Rectal smooth muscle tissue (tissue), 1 donor: ENCODE data around the gene COX7A2L.
"Not testable (repeated sequence)": the region's sequence is repeated elsewhere in the genome, so short reads cannot be mapped to it uniquely, and the experiment has no call there.

Experiments
- H3K27ac ChIP-seq: one replicate; pipeline ENCODE4 v1.7.0; 2013; ENCODE audit warnings: low read depth, low read length, inconsistent platforms
- H3K27me3 ChIP-seq: one replicate; pipeline ENCODE4 v1.7.0; 2013; ENCODE audit warnings: low read length; ENCODE audit not compliant: control insufficient read depth, insufficient read depth
- H3K36me3 ChIP-seq: one replicate; pipeline ENCODE4 v1.7.0; 2013; ENCODE audit warnings: low read length; ENCODE audit not compliant: control insufficient read depth, insufficient read depth
- H3K4me1 ChIP-seq: one replicate; pipeline ENCODE4 v1.7.0; 2013; ENCODE audit warnings: low read length; ENCODE audit not compliant: control insufficient read depth, insufficient read depth
- H3K4me3 ChIP-seq: one replicate; pipeline ENCODE4 v1.7.0; 2013; ENCODE audit warnings: low read length
- H3K9ac ChIP-seq: one replicate; pipeline ENCODE4 v1.7.0; 2013; ENCODE audit warnings: low read length

Gene COX7A2L

DNA sequence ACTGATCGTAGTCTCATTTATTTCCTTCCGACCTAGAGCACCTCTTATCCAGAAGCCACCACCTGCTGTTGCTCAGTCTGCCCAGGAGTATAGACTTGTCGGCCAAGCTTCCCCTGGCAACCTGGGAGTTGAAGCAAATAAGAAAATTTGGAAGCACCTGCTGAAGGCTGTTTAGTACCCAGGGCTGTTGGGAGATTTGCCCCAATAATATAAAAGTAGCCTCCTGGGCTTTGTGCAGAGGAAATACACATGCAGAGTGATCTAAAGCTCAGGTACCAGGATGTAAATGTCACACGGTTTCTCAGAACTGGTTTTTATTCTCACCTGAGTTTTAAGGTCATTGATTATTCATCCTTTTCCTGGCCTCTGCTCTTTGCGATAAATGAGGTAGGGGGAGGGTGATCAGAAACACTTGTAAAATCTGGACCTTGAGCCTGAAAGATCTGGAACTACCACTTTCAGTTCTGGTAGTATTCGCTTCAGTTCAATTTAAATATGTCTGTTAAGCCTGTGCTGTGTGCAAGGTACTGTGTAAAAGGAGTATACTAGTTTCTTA is 789 bp upstream of the COX7A2L start:
- H3K9ac ChIP-seq = no peak overlapping the region
- no peaks in the 10 kb centered on the region for H3K36me3 ChIP-seq
- no peaks in the 10 kb centered on the region for H3K27me3 ChIP-seq
- peak overlapping the region; percentile 25 for H3K27ac ChIP-seq
- peak overlapping the region; percentile 56 for H3K4me3 ChIP-seq
- peaks cover 14% of the 10 kb centered on the region for H3K4me1 ChIP-seq

DNA sequence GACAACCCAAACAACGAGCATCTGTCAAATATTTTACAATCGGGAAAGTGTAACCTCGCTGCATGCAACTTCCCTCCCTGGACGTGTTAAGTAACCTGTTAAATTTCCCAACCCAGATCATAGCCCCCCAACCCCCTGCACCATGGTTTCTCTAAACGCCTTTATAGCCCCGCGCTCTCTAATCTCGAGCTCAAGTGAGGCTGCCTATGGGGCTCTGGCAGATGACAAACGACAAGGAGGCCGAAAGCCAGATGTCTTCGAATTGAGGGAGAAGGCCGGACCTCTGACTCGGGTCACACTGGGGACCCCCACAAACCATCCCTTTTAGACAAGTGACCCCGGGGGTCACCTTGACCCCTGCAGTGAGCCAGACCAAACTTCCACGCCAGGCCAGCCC is 526 bp downstream of the COX7A2L start:
- peak overlapping the region; percentile 93 for H3K27ac ChIP-seq
- H3K36me3 ChIP-seq = no peaks in the 10 kb centered on the region
- no peaks in the 10 kb centered on the region for H3K27me3 ChIP-seq
- peak overlapping the region; percentile 89 for H3K4me3 ChIP-seq
- H3K9ac ChIP-seq = peak overlapping the region; percentile 68
- H3K4me1 ChIP-seq = peaks cover 14% of the 10 kb centered on the region

DNA sequence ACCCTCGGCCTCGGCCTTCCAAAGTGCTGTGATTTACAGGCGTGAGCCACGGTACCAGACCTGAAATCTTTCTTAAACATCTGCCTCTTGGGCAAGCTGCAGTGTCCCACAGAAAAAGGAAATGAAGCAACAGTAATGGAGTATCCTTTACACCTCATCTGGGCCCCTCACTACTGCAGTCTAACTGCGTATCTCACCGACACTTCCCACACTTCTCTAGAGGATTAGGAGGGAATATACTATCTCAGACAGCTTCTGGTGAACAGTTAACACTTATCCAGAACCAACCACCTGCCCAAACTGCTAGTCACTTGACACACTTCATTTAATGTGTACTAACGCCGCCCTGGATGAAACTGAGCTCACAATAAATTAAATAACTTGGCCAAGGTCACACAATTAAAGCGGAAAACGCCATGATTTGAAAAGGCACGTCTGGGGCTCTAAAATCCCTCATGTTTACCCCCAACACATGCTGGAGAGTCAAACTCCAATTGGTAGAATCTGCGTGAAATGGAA is 993 bp downstream of the COX7A2L start:
- no peaks in the 10 kb centered on the region for H3K36me3 ChIP-seq
- no peaks in the 10 kb centered on the region for H3K27me3 ChIP-seq
- H3K9ac ChIP-seq = no peak overlapping the region
- peak overlapping the region; percentile 89 for H3K4me3 ChIP-seq
- peaks cover 14% of the 10 kb centered on the region for H3K4me1 ChIP-seq
- no peak overlapping the region for H3K27ac ChIP-seq

DNA sequence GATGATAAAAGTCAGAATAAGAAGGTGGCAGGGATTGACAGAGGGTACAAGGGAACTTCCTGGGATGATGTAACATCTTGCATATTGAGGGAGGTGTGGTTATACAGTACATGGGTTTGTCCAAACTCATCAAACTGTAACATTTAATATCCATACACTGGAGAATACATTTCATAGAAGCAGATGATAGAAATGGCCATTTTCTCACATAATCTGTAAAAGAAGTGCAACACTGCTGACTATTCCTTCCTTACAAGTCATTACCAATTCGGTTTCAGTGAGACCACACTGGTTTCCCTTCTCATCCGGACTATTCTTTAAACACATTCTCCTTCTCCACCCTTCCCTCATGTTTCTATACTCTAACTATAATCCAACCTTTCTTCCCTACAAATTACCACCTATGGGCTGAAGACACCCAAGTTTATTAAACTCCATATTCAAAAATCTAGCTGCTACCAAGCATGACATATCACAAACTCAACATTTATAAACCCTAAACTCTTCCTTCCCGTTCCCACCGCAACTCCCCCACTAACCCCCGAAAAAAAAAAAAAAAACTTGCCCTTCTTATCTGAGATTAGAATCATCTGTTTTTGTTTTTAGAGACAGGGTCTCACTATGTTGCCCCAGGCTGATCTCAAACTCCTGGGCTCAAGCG is 1.6 kb downstream of the COX7A2L start:
- no peak overlapping the region for H3K9ac ChIP-seq
- peaks cover 14% of the 10 kb centered on the region for H3K4me1 ChIP-seq
- no peaks in the 10 kb centered on the region for H3K27me3 ChIP-seq
- no peaks in the 10 kb centered on the region for H3K36me3 ChIP-seq
- peak overlapping the region; percentile 89 for H3K4me3 ChIP-seq
- H3K27ac ChIP-seq = no peak overlapping the region

DNA sequence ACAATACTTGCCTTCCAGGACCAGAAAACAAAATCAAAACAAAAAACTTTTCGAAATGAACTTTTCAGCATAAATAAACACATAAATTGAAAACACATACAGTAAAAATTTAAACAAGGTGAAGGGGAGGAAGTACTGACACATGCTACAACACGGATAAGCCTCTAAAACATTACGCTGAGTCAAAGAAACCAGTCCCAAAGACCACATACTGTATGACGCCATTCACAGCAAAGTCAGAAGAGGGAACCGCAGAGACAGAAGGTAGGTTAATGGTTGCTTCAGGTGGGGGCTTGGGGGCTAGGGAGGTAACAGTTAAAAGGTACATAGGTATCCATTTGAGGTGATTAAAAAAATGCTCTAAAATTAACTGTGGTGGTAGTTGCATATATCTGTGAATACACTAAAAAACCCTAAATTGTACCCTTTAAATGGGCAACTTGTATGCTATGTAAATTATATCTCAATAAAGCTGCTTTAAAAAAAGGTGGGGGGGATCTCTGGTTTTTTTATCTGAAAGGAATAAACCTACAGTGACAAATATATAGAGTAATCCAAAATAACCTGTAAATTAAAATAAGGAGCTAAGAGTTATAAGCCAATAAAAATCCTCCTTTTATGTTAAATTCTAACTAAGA is 7.1 kb downstream of the COX7A2L start:
- peaks cover under 1% of the 10 kb centered on the region for H3K4me1 ChIP-seq
- H3K36me3 ChIP-seq = peaks cover 10% of the 10 kb centered on the region
- no peak overlapping the region for H3K9ac ChIP-seq
- H3K27me3 ChIP-seq = no peaks in the 10 kb centered on the region
- H3K4me3 ChIP-seq = no peak overlapping the region
- no peak overlapping the region for H3K27ac ChIP-seq

DNA sequence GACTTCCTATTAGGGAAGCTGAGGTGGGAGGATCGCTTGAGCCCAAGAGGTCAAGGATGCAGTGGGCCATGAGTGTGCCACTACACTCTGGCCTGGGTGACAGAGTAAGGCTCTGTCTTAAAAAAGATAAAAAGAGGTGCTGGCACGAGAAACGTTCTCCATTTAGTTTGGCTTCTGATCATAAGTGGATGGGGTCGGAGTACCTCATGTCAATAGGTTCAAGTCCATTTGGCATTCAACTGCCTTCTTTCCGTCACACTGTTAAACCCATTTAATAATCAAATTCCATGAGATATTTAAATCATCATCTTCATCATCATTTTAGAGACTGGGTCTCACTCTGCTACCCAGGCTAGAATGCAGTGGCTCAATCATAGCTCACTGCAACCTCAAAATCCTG is 9.2 kb downstream of the COX7A2L start:
- Histone ChIP-seq H3K36me3 (peaks cover 10% of the 10 kb centered on the region), H3K27me3 (no peaks in the 10 kb centered on the region), H3K4me3 (no peak overlapping the region), H3K27ac (no peak overlapping the region), H3K4me1 (no peaks in the 10 kb centered on the region), H3K9ac (no peak overlapping the region)

DNA sequence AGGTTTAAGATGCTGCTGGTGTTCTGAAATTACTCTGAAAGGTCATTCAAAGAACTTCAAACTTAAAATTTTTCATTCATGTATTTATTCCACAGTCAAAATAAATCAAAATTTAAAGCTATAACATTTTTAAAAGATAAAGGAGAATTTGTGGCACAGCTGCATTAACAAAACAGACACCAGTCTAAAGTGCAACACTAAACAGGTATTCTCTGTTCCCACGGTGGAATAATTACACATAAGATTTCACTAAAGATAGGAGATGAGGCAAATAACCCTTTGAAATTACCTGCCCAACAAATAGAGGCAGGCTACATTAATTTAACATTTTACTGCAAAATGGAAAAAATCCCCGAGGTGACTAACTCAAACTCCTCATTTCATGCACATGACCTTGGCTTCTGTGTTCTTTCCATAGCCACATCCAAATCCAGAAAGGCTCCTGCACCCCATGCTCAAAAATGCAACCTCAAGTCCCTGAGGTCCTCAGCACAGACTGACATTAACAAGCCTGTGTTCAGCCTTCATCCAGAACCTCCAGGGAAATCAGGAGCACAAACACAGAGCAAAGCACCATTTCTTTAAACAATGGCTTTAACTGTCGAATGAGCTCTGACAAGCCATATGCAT is 10.5 kb downstream of the COX7A2L start:
- Histone ChIP-seq H3K9ac (no peak overlapping the region), H3K27ac (no peak overlapping the region), H3K4me3 (no peak overlapping the region), H3K36me3 (peaks cover 10% of the 10 kb centered on the region), H3K27me3 (no peaks in the 10 kb centered on the region), H3K4me1 (no peaks in the 10 kb centered on the region)

DNA sequence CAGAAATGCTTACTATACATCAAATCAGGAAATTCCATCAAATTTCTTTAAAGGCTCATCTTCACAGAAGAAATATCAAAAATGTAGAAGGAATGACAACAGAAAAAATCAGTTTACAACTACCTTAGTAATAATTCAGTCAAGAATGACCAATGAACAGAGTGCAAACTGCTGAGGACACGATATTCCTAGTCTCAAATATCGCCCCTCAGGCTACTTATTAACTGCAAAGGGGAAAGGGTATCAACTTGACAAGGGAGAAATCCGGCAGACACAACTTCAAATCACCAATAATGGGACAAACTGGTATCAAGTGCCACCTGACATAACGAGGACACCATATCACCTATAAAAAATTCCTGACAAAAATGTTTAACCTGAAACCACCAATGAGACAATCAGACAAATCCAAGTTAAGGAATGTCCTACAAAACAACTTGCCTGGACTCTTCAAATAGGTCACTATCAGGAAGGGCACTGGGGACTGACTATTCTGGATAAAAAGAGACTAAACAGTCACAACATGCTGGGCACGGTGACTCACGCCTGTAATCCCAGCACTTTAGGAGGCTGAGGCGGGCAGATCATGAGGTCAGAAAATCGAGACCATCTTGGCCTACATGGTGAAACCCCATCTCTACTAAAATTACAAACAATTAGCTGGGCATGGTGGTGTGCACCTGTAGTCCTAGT is 12.8 kb downstream of the COX7A2L start:
- peaks cover 10% of the 10 kb centered on the region for H3K36me3 ChIP-seq

DNA sequence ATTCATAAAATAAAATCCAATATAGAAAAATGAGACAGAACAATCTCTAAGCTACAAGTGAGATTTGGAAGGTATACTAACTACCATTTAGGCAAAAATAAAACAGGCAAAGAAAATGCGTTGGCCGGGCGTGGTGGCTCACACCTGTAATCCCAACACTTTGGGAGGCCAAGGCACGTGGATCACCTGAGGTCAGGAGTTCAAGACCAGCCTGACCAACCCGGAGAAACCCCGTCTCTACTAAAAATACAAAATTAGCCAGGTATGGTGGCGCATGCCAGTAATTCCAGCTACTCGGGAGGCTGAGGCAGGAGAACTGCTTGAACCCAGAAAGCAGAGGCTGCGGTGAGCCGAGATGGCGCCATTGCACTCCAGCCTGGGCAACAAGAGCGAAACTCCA is 13.5 kb downstream of the COX7A2L start:
- not testable (repeated sequence) for H3K9ac ChIP-seq, H3K27ac ChIP-seq, H3K27me3 ChIP-seq, H3K36me3 ChIP-seq, H3K4me3 ChIP-seq, H3K4me1 ChIP-seq

More for the DNA sequence above, 12.8 kb downstream of the COX7A2L start:
- Histone ChIP-seq H3K27me3 (no peaks in the 10 kb centered on the region), H3K27ac (no peak overlapping the region), H3K4me1 (no peaks in the 10 kb centered on the region), H3K9ac (no peak overlapping the region), H3K4me3 (no peak overlapping the region)

DNA sequence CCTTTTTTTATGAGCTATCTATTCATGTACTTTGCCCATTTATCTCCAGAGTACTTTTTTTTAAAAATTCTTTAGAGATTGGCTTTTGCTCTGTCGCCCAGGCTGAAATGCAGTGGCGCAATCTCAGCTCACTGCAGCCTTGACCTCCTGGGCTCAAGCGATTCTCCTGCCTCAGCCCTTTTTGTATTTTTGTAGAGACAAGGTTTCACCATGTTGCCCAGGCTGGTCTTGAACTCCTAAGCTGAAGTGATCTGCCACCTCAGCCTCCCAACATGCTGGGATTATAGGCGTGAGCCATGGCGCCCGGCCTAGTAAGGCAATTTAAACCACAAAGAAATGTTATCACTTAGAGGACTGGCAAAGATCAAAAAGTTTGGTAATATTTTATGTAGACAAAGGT is 14.2 kb downstream of the COX7A2L start:
- not testable (repeated sequence) for H3K4me3 ChIP-seq, H3K27me3 ChIP-seq, H3K27ac ChIP-seq, H3K36me3 ChIP-seq, H3K4me1 ChIP-seq, H3K9ac ChIP-seq

DNA sequence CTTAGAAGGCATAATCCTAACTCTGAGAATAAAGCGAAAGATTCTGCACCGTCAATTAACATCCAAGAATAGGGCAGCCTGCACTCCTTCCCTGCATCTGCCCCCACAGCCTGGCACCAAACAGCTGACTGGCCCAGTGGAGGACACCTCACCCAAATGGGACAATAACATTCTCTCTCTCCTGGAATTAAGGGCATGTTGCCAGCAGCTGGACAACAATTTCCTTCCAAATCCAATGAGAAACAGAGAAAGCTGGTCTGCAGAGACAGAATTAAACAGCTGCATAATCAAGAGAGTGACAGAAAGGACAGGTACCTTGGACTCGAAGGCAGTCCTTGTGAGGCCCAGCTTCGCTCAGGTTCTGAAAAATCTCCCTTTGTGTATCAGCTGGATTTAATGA is 15.0 kb downstream of the COX7A2L start:
- H3K4me1 ChIP-seq = no peaks in the 10 kb centered on the region
- H3K27me3 ChIP-seq = no peaks in the 10 kb centered on the region
- H3K9ac ChIP-seq = no peak overlapping the region
- no peak overlapping the region for H3K27ac ChIP-seq
- peaks cover 4% of the 10 kb centered on the region for H3K36me3 ChIP-seq
- H3K4me3 ChIP-seq = no peak overlapping the region

DNA sequence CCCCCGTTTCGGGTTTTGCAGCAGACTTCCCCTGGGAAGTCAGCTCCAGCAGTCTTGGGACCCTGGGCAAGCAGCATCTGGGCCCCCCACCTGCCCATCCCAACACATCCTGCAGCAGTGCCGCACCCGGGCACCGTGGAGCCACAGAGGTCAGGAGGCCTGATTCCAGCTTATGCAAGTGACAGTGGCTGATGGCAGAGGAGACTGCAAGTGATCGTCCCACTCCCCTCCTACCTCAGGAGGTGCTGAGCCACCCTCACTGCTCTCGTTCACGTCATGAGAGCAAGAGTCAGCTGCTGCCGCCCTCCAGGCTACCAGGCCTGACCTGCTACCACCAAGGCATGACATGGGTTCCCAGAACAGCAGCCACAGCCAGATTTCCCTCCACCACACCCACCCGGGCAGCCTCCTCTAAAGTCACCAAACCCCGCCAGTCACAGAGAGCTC is 18.2 kb downstream of the COX7A2L start:
- Histone ChIP-seq H3K4me1 (no peaks in the 10 kb centered on the region), H3K27ac (no peak overlapping the region), H3K9ac (no peak overlapping the region), H3K27me3 (no peaks in the 10 kb centered on the region), H3K4me3 (no peak overlapping the region), H3K36me3 (no peaks in the 10 kb centered on the region)
